PC-3 (cell line): ENCODE data around the gene MDP1. TPM values are rescaled to one million over a fixed set of nuclear protein-coding genes. Genes with fewer than 3 reads are reported as not detected.

Experiments used
- ATAC-seq: fragments of 200-7000 bp; cut with Tn5 transposase; 2 replicates; pipeline ENCODE4 v1.9.1; 2020; ENCODE audit warnings: mild to moderate bottlenecking, moderate library complexity
- BruUV-seq: library from RNA; stranded (reverse); fragments of 400-500 nt; replicated peaks from 2 replicates; lab custom pipeline; 2021; lab: Mats Ljungman, UMichigan
- CTCF ChIA-PET: fragments of 300-600 bp; sonication (Branson Sonifier 250); formaldehyde crosslinking; loops from one replicate; lab custom pipeline; 2022; ENCODE audit warnings: antibody characterized with exemption; lab: Charles Lee
- POLR2A ChIA-PET: fragments of 300-600 bp; sonication (Branson Sonifier 250); formaldehyde crosslinking; loops from one replicate; lab custom pipeline; 2022; ENCODE audit warnings: antibody characterized with exemption; ENCODE audit not compliant: unreplicated experiment; lab: Charles Lee
- DNase-seq: peaks from one replicate; pipeline ENCODE4 v3.0.0-alpha.2; 2015
- H2AFZ ChIP-seq: fragments of 300-600 bp; sonication (generic); 2 replicates; pipeline ENCODE4 v1.6.0; 2016; ENCODE audit warnings: antibody characterized with exemption, low read length
- H3F3A ChIP-seq: fragments of 300-600 bp; sonication (generic); one replicate; pipeline ENCODE4 v1.6.0; 2017; ENCODE audit warnings: antibody characterized with exemption, low read length, control low read depth, mild to moderate bottlenecking; ENCODE audit not compliant: unreplicated experiment
- H3K27ac ChIP-seq: fragments of 300-600 bp; sonication (generic); 2 replicates; pipeline ENCODE4 v1.5.1; 2016; ENCODE audit warnings: mild to moderate bottlenecking, low read length
- H3K27me3 ChIP-seq: fragments of 300-600 bp; sonication (generic); 2 replicates; pipeline ENCODE4 v1.6.1; 2016; ENCODE audit warnings: low read length, mixed read lengths
- H3K36me3 ChIP-seq: fragments of 300-600 bp; sonication (generic); 2 replicates; pipeline ENCODE4 v1.6.1; 2016; ENCODE audit warnings: low read depth, mixed run types, low read length, mixed read lengths
- H3K4me1 ChIP-seq: fragments of 300-600 bp; sonication (generic); 2 replicates; pipeline ENCODE4 v1.5.1; 2016; ENCODE audit warnings: low read length; ENCODE audit not compliant: insufficient read depth
- H3K4me2 ChIP-seq: fragments of 300-600 bp; sonication (generic); 2 replicates; pipeline ENCODE4 v1.6.0; 2016; ENCODE audit warnings: low read length
- H3K4me3 ChIP-seq: fragments of 300-600 bp; sonication (generic); 2 replicates; pipeline ENCODE4 v1.5.1; 2016; ENCODE audit warnings: mild to moderate bottlenecking, low read length, mixed read lengths
- H3K79me2 ChIP-seq: fragments of 300-600 bp; sonication (generic); 2 replicates; pipeline ENCODE4 v1.6.1; 2017; ENCODE audit warnings: low read length, mixed read lengths
- H3K9ac ChIP-seq: fragments of 300-600 bp; sonication (generic); 2 replicates; pipeline ENCODE4 v1.6.0; 2016; ENCODE audit warnings: mild to moderate bottlenecking, low read length
- H3K9me2 ChIP-seq: fragments of 300-600 bp; sonication (generic); replicated peaks from 2 replicates; pipeline ENCODE4 v1.6.1; 2016; ENCODE audit warnings: mixed run types, low read length, mixed read lengths
- H3K9me3 ChIP-seq: fragments of 300-600 bp; sonication (generic); 2 replicates; pipeline ENCODE4 v1.6.1; 2016; ENCODE audit warnings: low read length, mixed read lengths
- H4K20me1 ChIP-seq: fragments of 300-600 bp; sonication (generic); 2 replicates; pipeline ENCODE4 v1.6.1; 2016; ENCODE audit warnings: low read length, mixed read lengths
- EZH2 ChIP-seq: fragments of 300-600 bp; sonication (generic); IDR thresholded peaks from one replicate; pipeline ENCODE4 v1.6.1; 2017; ENCODE audit warnings: antibody characterized with exemption, mild to moderate bottlenecking, low read length; ENCODE audit not compliant: unreplicated experiment
- EZH2phosphoT487 ChIP-seq: fragments of 300-600 bp; sonication (generic); IDR thresholded peaks from 2 replicates; pipeline ENCODE4 v1.6.1; 2018; ENCODE audit warnings: mild to moderate bottlenecking, antibody characterized with exemption, low read length, borderline replicate concordance
- intact Hi-C: fragments of 100-400 bp; cut with micrococcal nuclease; formaldehyde crosslinking; loops from 2 replicates; pipeline ENCODE4 v1.9.0; 2023
- total RNA-seq: library from RNA; depleted of rRNA; stranded (reverse); fragments of >200 nt; gene quantifications from 2 replicates; pipeline ENCODE4 v1.2.3, GENCODE V29; 2014
- TF ChIP-seq, protein P1 (sequence below): fragments of 300-600 bp; sonication (generic); conservative IDR thresholded peaks from 2 replicates; pipeline ENCODE4 v1.5.1; 2017; ENCODE audit warnings: antibody characterized with exemption, low read depth, mild to moderate bottlenecking, low read length

Gene MDP1
- total RNA-seq, 1 experiment from 2014 or later: 23.5 TPM

DNA sequence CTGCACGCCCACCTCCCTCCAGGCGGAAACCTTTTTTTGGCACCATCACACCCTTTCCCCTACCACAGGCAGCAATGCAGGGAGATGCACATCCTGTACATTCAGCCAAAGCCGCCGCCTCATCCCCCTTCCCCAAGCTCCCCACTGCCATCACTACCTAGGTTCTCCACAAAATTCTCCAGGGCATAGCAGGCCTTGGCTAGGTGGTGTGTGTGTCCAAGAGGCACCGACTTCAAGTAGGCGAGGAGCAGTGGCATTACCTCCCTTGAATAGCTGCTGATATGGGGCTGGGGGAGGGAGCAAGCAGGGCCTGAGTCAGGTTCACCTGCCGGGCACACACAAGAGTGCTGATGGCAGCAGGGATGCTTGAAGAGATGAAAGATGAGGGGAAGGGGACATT lies 30.8 kb downstream of the MDP1 start:
- ChIA-PET POLR2A (no interaction called here), CTCF (no interaction called here)
- no peak overlapping the region for H2AFZ ChIP-seq
- no peak for TF ChIP-seq EZH2
- TF ChIP-seq, protein P1, sequence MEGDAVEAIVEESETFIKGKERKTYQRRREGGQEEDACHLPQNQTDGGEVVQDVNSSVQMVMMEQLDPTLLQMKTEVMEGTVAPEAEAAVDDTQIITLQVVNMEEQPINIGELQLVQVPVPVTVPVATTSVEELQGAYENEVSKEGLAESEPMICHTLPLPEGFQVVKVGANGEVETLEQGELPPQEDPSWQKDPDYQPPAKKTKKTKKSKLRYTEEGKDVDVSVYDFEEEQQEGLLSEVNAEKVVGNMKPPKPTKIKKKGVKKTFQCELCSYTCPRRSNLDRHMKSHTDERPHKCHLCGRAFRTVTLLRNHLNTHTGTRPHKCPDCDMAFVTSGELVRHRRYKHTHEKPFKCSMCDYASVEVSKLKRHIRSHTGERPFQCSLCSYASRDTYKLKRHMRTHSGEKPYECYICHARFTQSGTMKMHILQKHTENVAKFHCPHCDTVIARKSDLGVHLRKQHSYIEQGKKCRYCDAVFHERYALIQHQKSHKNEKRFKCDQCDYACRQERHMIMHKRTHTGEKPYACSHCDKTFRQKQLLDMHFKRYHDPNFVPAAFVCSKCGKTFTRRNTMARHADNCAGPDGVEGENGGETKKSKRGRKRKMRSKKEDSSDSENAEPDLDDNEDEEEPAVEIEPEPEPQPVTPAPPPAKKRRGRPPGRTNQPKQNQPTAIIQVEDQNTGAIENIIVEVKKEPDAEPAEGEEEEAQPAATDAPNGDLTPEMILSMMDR: no peak
- no peak for TF ChIP-seq EZH2phosphoT487
- no peak overlapping the region for H3K4me2 ChIP-seq
- no peak overlapping the region for H3K9ac ChIP-seq
- H3K4me1 ChIP-seq: peaks cover 8% of the 10 kb centered on the region
- H3K9me3 ChIP-seq: no peaks in the 10 kb centered on the region
- H3K27ac ChIP-seq: no peak overlapping the region
- BruUV-seq: no TSS peak
- peaks cover 25% of the 10 kb centered on the region for H3K79me2 ChIP-seq
- H3K27me3 ChIP-seq: no peaks in the 10 kb centered on the region
- H4K20me1 ChIP-seq: no peaks in the 10 kb centered on the region
- no peaks in the 10 kb centered on the region for H3K9me2 ChIP-seq
- ATAC-seq (no peak), DNase-seq (no peak)
- intact Hi-C loops: no loop called here
- H3F3A ChIP-seq: no peaks in the 10 kb centered on the region
- H3K4me3 ChIP-seq: no peak overlapping the region
- H3K36me3 ChIP-seq: peaks cover 37% of the 10 kb centered on the region; the same call in 1 of the 2 replicates

DNA sequence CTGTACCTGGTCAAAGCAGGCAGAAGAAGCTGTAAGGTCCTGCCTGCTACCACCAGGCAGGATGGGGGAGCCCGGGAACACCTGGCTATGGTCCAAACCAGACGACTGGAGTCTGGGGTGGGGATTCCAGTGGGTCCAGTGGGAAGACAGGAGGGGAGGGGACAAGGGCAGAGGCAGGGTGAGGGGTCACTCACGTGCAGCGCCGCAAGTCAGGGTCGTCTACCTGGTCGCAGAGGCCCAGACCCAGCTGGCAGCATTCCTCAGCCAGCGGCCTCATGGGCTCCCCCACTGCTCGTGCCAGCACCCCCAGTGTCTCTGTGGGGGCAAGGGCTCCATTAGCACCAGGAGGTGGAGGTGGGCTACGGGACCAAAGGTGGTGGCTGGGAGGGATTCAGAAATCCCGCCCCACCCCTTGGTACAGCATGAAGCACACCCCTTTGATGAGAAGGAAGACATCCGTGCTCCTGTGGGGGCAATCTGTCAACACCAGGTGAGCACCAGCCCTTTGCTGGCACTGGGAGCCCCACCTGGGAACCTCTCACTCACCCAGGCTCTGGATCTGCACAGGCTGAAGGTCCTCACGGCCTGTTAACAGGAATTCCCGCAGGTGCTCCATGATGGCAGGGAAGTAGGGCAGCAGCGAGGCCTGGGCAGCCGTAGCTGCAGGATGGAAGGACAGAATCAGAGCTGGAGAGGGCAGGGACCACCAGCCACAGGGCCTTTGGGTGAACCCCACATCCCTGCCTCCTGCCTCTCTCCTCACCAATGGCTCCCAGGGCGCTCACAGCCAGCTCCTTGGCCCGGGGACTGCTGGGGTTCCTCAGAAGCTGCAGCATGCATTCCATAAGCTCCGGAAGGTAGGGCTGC lies 31.5 kb downstream of the MDP1 start:
- no peaks in the 10 kb centered on the region for H4K20me1 ChIP-seq
- H3K9me3 ChIP-seq: no peaks in the 10 kb centered on the region
- TF ChIP-seq EZH2phosphoT487 (no peak), EZH2 (no peak)
- TF ChIP-seq, protein P1: no peak
- ATAC-seq: no peak
- CTCF ChIA-PET: no interaction called here
- H3F3A ChIP-seq: no peaks in the 10 kb centered on the region
- H3K4me1 ChIP-seq: peaks cover 8% of the 10 kb centered on the region
- H3K9ac ChIP-seq: no peak overlapping the region
- no peaks in the 10 kb centered on the region for H3K27me3 ChIP-seq
- H3K79me2 ChIP-seq: peaks cover 25% of the 10 kb centered on the region
- BruUV-seq: no TSS peak
- no peak overlapping the region for H3K4me2 ChIP-seq
- H3K4me3 ChIP-seq: no peak overlapping the region
- no peak for DNase-seq
- intact Hi-C loops: no loop called here
- no peak overlapping the region for H3K27ac ChIP-seq
- no peaks in the 10 kb centered on the region for H3K9me2 ChIP-seq
- peaks cover 41% of the 10 kb centered on the region; the same call in 1 of the 2 replicates for H3K36me3 ChIP-seq
- POLR2A ChIA-PET: no interaction called here
- no peak overlapping the region for H2AFZ ChIP-seq

DNA sequence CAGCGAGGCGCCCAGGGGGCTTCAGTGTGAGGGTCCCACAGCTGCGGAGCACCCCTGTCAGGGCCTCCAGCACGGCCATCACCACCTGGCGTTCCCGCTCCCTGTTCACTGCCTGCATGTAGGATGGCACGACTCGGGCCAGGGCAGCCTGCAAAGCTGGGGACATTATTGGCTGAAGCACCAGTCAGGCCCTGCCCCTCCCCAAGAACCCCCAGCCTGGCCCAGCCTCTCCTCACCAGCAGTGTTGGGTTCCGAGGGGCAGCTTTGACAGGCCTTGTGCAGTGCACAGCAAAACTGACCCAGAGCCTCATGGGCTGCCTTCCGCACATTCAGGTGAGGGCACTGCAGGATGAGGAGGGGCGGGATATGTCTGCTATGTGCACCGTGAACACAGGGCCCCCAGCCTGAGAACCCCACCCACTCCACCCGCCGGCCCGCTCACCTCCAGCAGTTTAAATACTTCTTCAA lies 32.8 kb downstream of the MDP1 start:
- Histone ChIP-seq H3K4me2 (no peak overlapping the region), H4K20me1 (no peaks in the 10 kb centered on the region)
- POLR2A ChIA-PET: no interaction called here

More for the DNA sequence above, 32.8 kb downstream of the MDP1 start:
- CTCF ChIA-PET: no interaction called here
- peaks cover 20% of the 10 kb centered on the region for H3K79me2 ChIP-seq
- H2AFZ ChIP-seq: no peak overlapping the region
- H3K4me3 ChIP-seq: no peak overlapping the region
- H3F3A ChIP-seq: no peaks in the 10 kb centered on the region
- peaks cover 43% of the 10 kb centered on the region; the same call in 1 of the 2 replicates for H3K36me3 ChIP-seq
- H3K9ac ChIP-seq: no peak overlapping the region
- H3K27ac ChIP-seq: no peak overlapping the region
- no peaks in the 10 kb centered on the region for H3K9me3 ChIP-seq
- TF ChIP-seq EZH2phosphoT487 (no peak), EZH2 (no peak)
- TF ChIP-seq, protein P1: no peak
- ATAC-seq (no peak), DNase-seq (no peak)
- intact Hi-C loops: no loop called here
- H3K4me1 ChIP-seq: peaks cover 8% of the 10 kb centered on the region
- H3K9me2 ChIP-seq: no peaks in the 10 kb centered on the region
- no TSS peak for BruUV-seq
- no peaks in the 10 kb centered on the region for H3K27me3 ChIP-seq
